IMR-90 (cell line): ENCODE results near the gene C16orf82. TPM values are rescaled to one million over a fixed set of nuclear protein-coding genes. Genes with fewer than 3 reads are reported as not detected.

ENCODE experiments used
- ATAC-seq: fragments of 200-7000 bp; cut with Tn5 transposase; 2 replicates; pipeline ENCODE4 v1.9.1; 2020; ENCODE audit warnings: low read depth, mild to moderate bottlenecking, moderate library complexity
- BruUV-seq: library from RNA; stranded (reverse); fragments of 400-500 nt; replicated peaks from 2 replicates; lab custom pipeline; 2021; lab: Mats Ljungman, UMichigan
- CTCF ChIA-PET: fragments of 300-600 bp; formaldehyde crosslinking; extraction: SDS; loops from one replicate; lab custom pipeline; 2021; ENCODE audit warnings: antibody characterized with exemption; lab: Yijun Ruan, JAX
- POLR2A ChIA-PET: fragments of 300-600 bp; sonication (Branson Sonifier 250); formaldehyde crosslinking; loops from one replicate; lab custom pipeline; 2022; ENCODE audit warnings: antibody characterized with exemption; ENCODE audit not compliant: unreplicated experiment; lab: Charles Lee
- DNase-seq: peaks from one replicate; pipeline ENCODE4 v3.0.0; 2013
- H2AFZ ChIP-seq: replicated peaks from 2 replicates; pipeline ENCODE3; 2013; ENCODE audit warnings: low read length, mild to moderate bottlenecking; ENCODE audit not compliant: poor library complexity
- H2AK5ac ChIP-seq: 2 replicates; pipeline ENCODE4 v1.6.1; 2013; ENCODE audit warnings: low read depth, low read length, inconsistent platforms
- H2AK9ac ChIP-seq: replicated peaks from 2 replicates; pipeline ENCODE3; 2013; ENCODE audit warnings: mild to moderate bottlenecking, low read depth, low read length, moderate library complexity; ENCODE audit not compliant: poor library complexity
- H2BK120ac ChIP-seq: 2 replicates; pipeline ENCODE4 v1.6.1; 2013; ENCODE audit warnings: low read depth, low read length, inconsistent platforms
- H2BK15ac ChIP-seq: 3 replicates; pipeline ENCODE4 v1.6.1; 2013; ENCODE audit warnings: low read depth, low read length, inconsistent platforms
- H2BK20ac ChIP-seq: 2 replicates; pipeline ENCODE4 v1.6.1; 2013; ENCODE audit warnings: low read depth, mild to moderate bottlenecking, inconsistent platforms, low read length, moderate library complexity
- H2BK5ac ChIP-seq: 2 replicates; pipeline ENCODE4 v1.6.1; 2013; ENCODE audit warnings: mild to moderate bottlenecking, low read depth, low read length, inconsistent platforms; ENCODE audit not compliant: poor library complexity, severe bottlenecking
- H3K14ac ChIP-seq: replicated peaks from 2 replicates; pipeline ENCODE4 v1.6.1; 2013; ENCODE audit warnings: low read depth, low read length, inconsistent platforms
- H3K18ac ChIP-seq: 2 replicates; pipeline ENCODE4 v1.6.1; 2013; ENCODE audit warnings: low read depth, low read length, control low read depth
- H3K23ac ChIP-seq: 2 replicates; pipeline ENCODE4 v1.6.1; 2013; ENCODE audit warnings: low read depth, low read length, inconsistent platforms
- H3K27ac ChIP-seq: 2 replicates; pipeline ENCODE4 v1.5.1; 2013; ENCODE audit warnings: mild to moderate bottlenecking, control low read depth, low read length; ENCODE audit not compliant: insufficient read depth
- H3K27me3 ChIP-seq: 2 replicates; pipeline ENCODE4 v1.6.1; 2013; ENCODE audit warnings: low read length; ENCODE audit not compliant: control insufficient read depth, insufficient read depth
- H3K36me3 ChIP-seq: 2 replicates; pipeline ENCODE4 v1.6.1; 2013; ENCODE audit warnings: low read length, mixed read lengths; ENCODE audit not compliant: control insufficient read depth, insufficient read depth
- H3K4ac ChIP-seq: 2 replicates; pipeline ENCODE4 v1.6.1; 2013; ENCODE audit warnings: low read depth, low read length, inconsistent platforms
- H3K4me1 ChIP-seq: 2 replicates; pipeline ENCODE4 v1.6.1; 2013; ENCODE audit warnings: low read length, mixed read lengths; ENCODE audit not compliant: control insufficient read depth, insufficient read depth
- H3K4me2 ChIP-seq: 2 replicates; pipeline ENCODE4 v1.6.1; 2013; ENCODE audit warnings: low read depth, mild to moderate bottlenecking, control low read depth, low read length, moderate library complexity
- H3K4me3 ChIP-seq: 2 replicates; pipeline ENCODE4 v1.5.1; 2013; ENCODE audit warnings: low read depth, mild to moderate bottlenecking, control low read depth, low read length, moderate library complexity; ENCODE audit not compliant: insufficient read depth
- H3K56ac ChIP-seq: 2 replicates; pipeline ENCODE4 v1.6.1; 2013; ENCODE audit warnings: low read length, inconsistent platforms; ENCODE audit not compliant: insufficient read depth; ENCODE audit errors: extremely low read depth
- H3K79me1 ChIP-seq, 2 experiments: 2 replicates each; pipeline ENCODE4 v1.6.1; 2013; ENCODE audit warnings: low read length in 2 of 2, inconsistent platforms in 1 of 2, low read depth in 1 of 2
- H3K9ac ChIP-seq: 2 replicates; pipeline ENCODE4 v1.6.1; 2013; ENCODE audit warnings: low read depth, low read length, control low read depth
- H3K9me1 ChIP-seq: 2 replicates; pipeline ENCODE4 v1.6.1; 2013; ENCODE audit warnings: low read length, inconsistent platforms; ENCODE audit not compliant: insufficient read depth
- H3K9me3 ChIP-seq: 2 replicates; pipeline ENCODE4 v1.6.1; 2013; ENCODE audit warnings: low read length; ENCODE audit not compliant: control insufficient read depth, insufficient read depth
- H4K20me1 ChIP-seq: 2 replicates; pipeline ENCODE4 v1.6.1; 2013; ENCODE audit warnings: low read length, inconsistent platforms; ENCODE audit not compliant: insufficient read depth
- H4K5ac ChIP-seq: 2 replicates; pipeline ENCODE4 v1.6.1; 2013; ENCODE audit warnings: mild to moderate bottlenecking, low read depth, low read length, control low read depth
- H4K8ac ChIP-seq, 2 experiments: 2 replicates each; pipeline ENCODE4 v1.6.1; 2013; ENCODE audit warnings: low read depth in 2 of 2, low read length in 2 of 2, control low read depth in 1 of 2, inconsistent platforms in 1 of 2
- H4K91ac ChIP-seq: 2 replicates; pipeline ENCODE4 v1.6.1; 2013; ENCODE audit warnings: low read depth, low read length, inconsistent platforms; ENCODE audit not compliant: insufficient read depth
- CEBPB ChIP-seq: IDR thresholded peaks from 2 replicates; pipeline ENCODE4 v1.6.1; 2012; ENCODE audit warnings: low read depth, low read length, improper control_type of control experiment
- MAFK ChIP-seq: IDR thresholded peaks from 2 replicates; pipeline ENCODE4 v1.6.1; 2012; ENCODE audit warnings: low read depth, low read length, improper control_type of control experiment
- MXI1 ChIP-seq: IDR thresholded peaks from 2 replicates; pipeline ENCODE4 v1.6.1; 2012; ENCODE audit warnings: low read depth, mild to moderate bottlenecking, low read length, moderate library complexity, borderline replicate concordance
- POLR2A ChIP-seq: IDR thresholded peaks from 2 replicates; pipeline ENCODE4 v1.6.1; 2012; ENCODE audit warnings: mild to moderate bottlenecking, low read depth, low read length
- RAD21 ChIP-seq: IDR thresholded peaks from 2 replicates; pipeline ENCODE4 v1.6.1; 2012; ENCODE audit warnings: low read length, improper control_type of control experiment
- RCOR1 ChIP-seq: IDR thresholded peaks from 2 replicates; pipeline ENCODE4 v1.6.1; 2012; ENCODE audit warnings: mild to moderate bottlenecking, low read length, improper control_type of control experiment; ENCODE audit not compliant: insufficient replicate concordance
- RFX5 ChIP-seq: IDR thresholded peaks from 2 replicates; pipeline ENCODE4 v1.8.0; 2012; ENCODE audit warnings: low read depth, mild to moderate bottlenecking, low read length, moderate library complexity
- USF2 ChIP-seq: fragments of 150-350 bp; IDR thresholded peaks from 2 replicates; pipeline ENCODE4 v1.6.1; 2017; ENCODE audit warnings: mild to moderate bottlenecking, antibody characterized with exemption, low read length, low read depth
- WGBS, 2 experiments: methylation state at CpG; one replicate each; pipeline versions ENCODE4 v1.1.5 to v1.1.7; 2013; ENCODE audit warnings: missing lambda C conversion rate in 2 of 2; ENCODE audit not compliant: insufficient read length in 1 of 2; ENCODE audit errors: extremely low coverage in 2 of 2; 5-methylcytosine and 5-hydroxymethylcytosine counted together
- dilution Hi-C: fragments of 300-500 bp; cut with HindIII; formaldehyde crosslinking; loops from one replicate; pipeline ENCODE4 v1.14.3; 2018; ENCODE audit warnings: low sequenced_read_pairs; ENCODE audit not compliant: unreplicated experiment
- in situ Hi-C: fragments of 300-500 bp; cut with MboI; formaldehyde crosslinking; loops from 3 replicates; pipeline ENCODE4 v1.14.3; 2019; ENCODE audit warnings: low sequenced_read_pairs, inconsistent platforms, mixed read lengths
- intact Hi-C: fragments of 100-400 bp; cut with micrococcal nuclease; formaldehyde crosslinking; loops from 2 replicates; pipeline ENCODE4 v1.10.0; 2022
- polyA plus RNA-seq, 3 experiments: library from polyadenylated mRNA; depleted of rRNA; stranded (reverse); fragments of >200 nt; gene quantifications; 2 replicates each; pipeline ENCODE4 v1.2.3, GENCODE V29; 2012; ENCODE audit warnings: low replicate concordance in 1 of 3
- total RNA-seq: library from RNA; depleted of rRNA; stranded (reverse); fragments of >200 nt; gene quantifications from 2 replicates; pipeline ENCODE4 v1.2.3, GENCODE V29; 2012

C16orf82 gene
- total and polyA plus RNA-seq, 2 of the 4 experiments (the other 2 are of a cell fraction) = not detected

GRCh38 chr16:27096375-27096774 lies 29.6 kb downstream of the C16orf82 start:
- Histone ChIP-seq H3K9me3 (no peaks in the 10 kb centered on the region), H3K27ac (no peak overlapping the region), H3K36me3 (no peaks in the 10 kb centered on the region), H2BK15ac (no peak overlapping the region), H3K4me2 (no peak overlapping the region), H3K27me3 (no peaks in the 10 kb centered on the region; the same call in 1 of the 2 replicates), H4K91ac (no peak overlapping the region), H3K18ac (no peak overlapping the region), H2AFZ (no peak overlapping the region), H3K79me1 (no peaks in the 10 kb centered on the region), H3K4me3 (no peak overlapping the region), H3K4me1 (no peaks in the 10 kb centered on the region), H4K20me1 (no peaks in the 10 kb centered on the region), H3K14ac (no peak overlapping the region), H3K56ac (no peak overlapping the region), H3K9ac (no peak overlapping the region), H3K4ac (no peak overlapping the region), H4K5ac (no peak overlapping the region), H2BK20ac (no peak overlapping the region), H4K8ac (no peak overlapping the region), H2AK9ac (no peak overlapping the region), H3K23ac (no peak overlapping the region), H2AK5ac (no peak overlapping the region), H2BK120ac (no peak overlapping the region), H2BK5ac (no peak overlapping the region), H3K9me1 (no peaks in the 10 kb centered on the region)
- WGBS, 2 experiments = no CpG with 5 or more reads among the region's 2 CpGs
- DNase-seq = no peak
- CTCF ChIA-PET = interaction anchor here (0.6 kb wide), 1 partner anchor 10 kb away, joined by 4 read pairs; no protein-coding TSS in a partner anchor
- no TSS peak for BruUV-seq
- ATAC-seq = no peak
- intact Hi-C loops = no loop called here
- TF ChIP-seq RFX5 (no peak), CEBPB (no peak), MXI1 (no peak), RCOR1 (no peak), POLR2A (no peak), RAD21 (no peak), MAFK (no peak), USF2 (no peak)
- in situ Hi-C loops = no loop called here
- dilution Hi-C loops = no loop called here
- POLR2A ChIA-PET = no interaction called here
